ENCODE results near the gene ADARB2. TPM values are rescaled to one million over a fixed set of nuclear protein-coding genes. Genes with fewer than 3 reads are reported as not detected.

Gene ADARB2
- total RNA-seq, 1 donor from 2014 or later, result 0.10 TPM

- DNase-seq, result no peak
Observed at GRCh38 chr10:1684991-1685390, 52.3 kb downstream of the ADARB2 start.

GRCh38 chr10:1683649-1684048, 53.7 kb downstream of the ADARB2 start:
- DNase-seq, result no peak

GRCh38 chr10:1679821-1680650, 57.3 kb downstream of the ADARB2 start:
- DNase-seq, result no peak

- DNase-seq, result no peak
Observed at GRCh38 chr10:1678084-1678483, 59.2 kb downstream of the ADARB2 start.

GRCh38 chr10:1677307-1677939, 59.9 kb downstream of the ADARB2 start:
- no peak for DNase-seq

- no peak for DNase-seq
Observed at GRCh38 chr10:1674501-1674900, 62.8 kb downstream of the ADARB2 start.

- DNase-seq, result no peak
Observed at GRCh38 chr10:1673568-1674345, 63.6 kb downstream of the ADARB2 start.

GRCh38 chr10:1672001-1672781, 65.1 kb downstream of the ADARB2 start:
- DNase-seq, result no peak

- no peak for DNase-seq
Observed at GRCh38 chr10:1671366-1672000, 65.8 kb downstream of the ADARB2 start.

- DNase-seq, result no peak
Observed at GRCh38 chr10:1670541-1671365, 66.6 kb downstream of the ADARB2 start.

- no peak for DNase-seq
Observed at GRCh38 chr10:1669433-1669832, 67.9 kb downstream of the ADARB2 start.

GRCh38 chr10:1668399-1668798, 68.9 kb downstream of the ADARB2 start:
- DNase-seq, result no peak

- no peak for DNase-seq
Observed at GRCh38 chr10:1667392-1667791, 69.9 kb downstream of the ADARB2 start.

- DNase-seq, result no peak
Observed at GRCh38 chr10:1666147-1666546, 71.2 kb downstream of the ADARB2 start.

GRCh38 chr10:1665681-1666080, 71.6 kb downstream of the ADARB2 start:
- DNase-seq, result no peak

- no peak for DNase-seq
Observed at GRCh38 chr10:1665021-1665661, 72.2 kb downstream of the ADARB2 start.

- no peak for DNase-seq
Observed at GRCh38 chr10:1664333-1664964, 72.9 kb downstream of the ADARB2 start.

GRCh38 chr10:1663226-1663625, 74.1 kb downstream of the ADARB2 start:
- no peak for DNase-seq

GRCh38 chr10:1662438-1663025, 74.8 kb downstream of the ADARB2 start:
- no peak for DNase-seq
